ENCODE results near the gene BLVRB.
A peak's percentile ranks its signal among the peaks of the same experiment; 100 is the strongest.

The BLVRB gene

DNA sequence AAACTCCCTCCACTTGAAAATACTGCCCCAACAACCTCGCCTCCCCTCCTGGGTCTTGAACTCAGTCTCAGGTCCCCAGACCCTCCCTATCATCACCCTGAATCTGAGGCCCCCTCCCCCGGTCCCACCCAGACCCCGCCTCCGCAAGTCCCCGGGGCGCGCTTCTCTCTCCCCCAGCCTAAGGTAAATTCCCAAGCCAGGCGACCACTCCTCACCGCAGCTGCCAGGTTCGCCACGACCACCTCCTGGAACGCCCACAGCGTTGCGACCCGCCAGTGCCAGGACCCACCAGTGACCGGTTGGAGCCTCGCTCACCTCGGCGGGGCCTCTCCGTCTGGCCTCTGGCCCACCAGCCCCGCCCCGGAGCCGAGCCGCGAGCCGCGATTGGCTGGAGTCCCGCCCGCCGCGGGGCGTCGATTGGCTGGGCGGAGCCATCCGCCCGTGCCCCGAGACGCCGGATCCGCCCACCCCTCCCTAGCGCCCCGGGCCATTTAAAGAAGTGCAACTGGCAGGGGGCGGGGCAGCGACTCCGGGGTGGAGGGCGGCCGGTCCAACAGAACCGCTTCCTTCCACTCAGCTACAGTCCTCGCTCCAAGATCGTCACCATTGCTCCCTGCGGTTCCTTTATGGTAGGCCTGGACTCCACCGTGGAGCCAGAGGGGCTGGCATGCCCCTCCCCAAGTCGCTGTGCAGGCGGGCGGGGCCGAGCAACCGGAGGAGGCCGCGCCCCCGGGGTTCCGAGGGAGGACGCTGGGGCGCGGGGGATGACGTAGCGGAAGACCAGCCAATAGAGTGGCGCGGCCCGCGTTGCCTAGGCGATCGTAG is 21.3 kb downstream of the BLVRB start, which contains the start of gene SERTAD3:
TSS of gene SERTAD3 (minus strand) at position 336 of the 825 bp plus-strand sequence. CDS start 2,255 bp downstream, outside the sequence.
- DNase-seq (ENCODE audit: low read depth, low spot score): peak; percentile 97
- in situ Hi-C loops (cut with HindIII; ENCODE audit: low sequenced_read_pairs): no loop called here
- TF ChIP-seq, protein P1, sequence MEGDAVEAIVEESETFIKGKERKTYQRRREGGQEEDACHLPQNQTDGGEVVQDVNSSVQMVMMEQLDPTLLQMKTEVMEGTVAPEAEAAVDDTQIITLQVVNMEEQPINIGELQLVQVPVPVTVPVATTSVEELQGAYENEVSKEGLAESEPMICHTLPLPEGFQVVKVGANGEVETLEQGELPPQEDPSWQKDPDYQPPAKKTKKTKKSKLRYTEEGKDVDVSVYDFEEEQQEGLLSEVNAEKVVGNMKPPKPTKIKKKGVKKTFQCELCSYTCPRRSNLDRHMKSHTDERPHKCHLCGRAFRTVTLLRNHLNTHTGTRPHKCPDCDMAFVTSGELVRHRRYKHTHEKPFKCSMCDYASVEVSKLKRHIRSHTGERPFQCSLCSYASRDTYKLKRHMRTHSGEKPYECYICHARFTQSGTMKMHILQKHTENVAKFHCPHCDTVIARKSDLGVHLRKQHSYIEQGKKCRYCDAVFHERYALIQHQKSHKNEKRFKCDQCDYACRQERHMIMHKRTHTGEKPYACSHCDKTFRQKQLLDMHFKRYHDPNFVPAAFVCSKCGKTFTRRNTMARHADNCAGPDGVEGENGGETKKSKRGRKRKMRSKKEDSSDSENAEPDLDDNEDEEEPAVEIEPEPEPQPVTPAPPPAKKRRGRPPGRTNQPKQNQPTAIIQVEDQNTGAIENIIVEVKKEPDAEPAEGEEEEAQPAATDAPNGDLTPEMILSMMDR (IDR thresholded peaks at IDR 0.05; ENCODE audit: low read depth, low read length): no peak
- peak within 1 kb of the TSS; percentile 100 for H3K4me3 ChIP-seq (ENCODE audit: low read depth, low read length)

DNA sequence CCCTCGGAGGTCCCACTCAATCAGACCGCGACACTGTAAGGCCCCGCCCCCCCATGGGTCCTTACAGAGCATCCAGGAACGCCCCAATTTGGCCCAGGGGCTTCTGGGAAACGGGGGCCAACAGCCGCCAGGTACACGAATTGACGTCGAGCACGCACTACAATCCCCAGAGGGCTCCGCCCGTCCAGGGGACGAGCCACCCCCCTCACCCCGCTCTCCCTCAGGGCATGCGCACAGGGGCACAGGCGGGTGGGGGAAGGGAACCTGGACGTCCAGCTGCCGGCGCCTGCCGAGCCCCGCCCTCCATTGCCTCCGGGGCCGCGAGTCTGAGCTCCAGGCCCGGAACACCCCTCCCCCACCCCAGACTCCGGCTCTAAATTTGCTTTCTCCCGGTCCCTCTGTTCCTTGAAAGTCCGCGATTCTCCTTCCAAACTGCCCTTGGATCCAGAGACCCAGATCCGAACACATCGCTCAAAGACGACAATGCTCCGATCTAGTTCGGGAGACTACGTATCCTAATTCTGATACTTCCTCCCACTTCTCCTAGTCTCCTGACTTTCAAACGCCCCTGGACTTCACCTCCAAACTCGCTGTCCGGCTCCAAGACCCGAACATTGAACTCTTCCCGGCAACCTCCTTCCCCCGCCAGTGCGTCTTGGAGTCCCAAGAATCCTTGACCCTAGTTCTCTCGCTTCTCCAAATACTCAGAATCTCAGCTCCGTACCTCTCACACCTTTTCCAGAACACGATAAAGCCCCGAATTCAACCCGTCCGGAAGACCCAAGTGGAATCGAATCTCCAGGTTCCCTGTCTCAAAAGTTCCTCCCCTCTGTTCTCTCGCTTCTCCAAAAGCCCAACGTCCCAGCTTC is 22.2 kb downstream of the BLVRB start:
- in situ Hi-C loops (cut with HindIII; ENCODE audit: low sequenced_read_pairs): no loop called here
- peak overlapping the region; percentile 100 for H3K4me3 ChIP-seq (ENCODE audit: low read depth, low read length)
- TF ChIP-seq, protein P1 (IDR thresholded peaks at IDR 0.05; ENCODE audit: low read depth, low read length): no peak
- peak; percentile 100 for DNase-seq (ENCODE audit: low read depth, low spot score)

DNA sequence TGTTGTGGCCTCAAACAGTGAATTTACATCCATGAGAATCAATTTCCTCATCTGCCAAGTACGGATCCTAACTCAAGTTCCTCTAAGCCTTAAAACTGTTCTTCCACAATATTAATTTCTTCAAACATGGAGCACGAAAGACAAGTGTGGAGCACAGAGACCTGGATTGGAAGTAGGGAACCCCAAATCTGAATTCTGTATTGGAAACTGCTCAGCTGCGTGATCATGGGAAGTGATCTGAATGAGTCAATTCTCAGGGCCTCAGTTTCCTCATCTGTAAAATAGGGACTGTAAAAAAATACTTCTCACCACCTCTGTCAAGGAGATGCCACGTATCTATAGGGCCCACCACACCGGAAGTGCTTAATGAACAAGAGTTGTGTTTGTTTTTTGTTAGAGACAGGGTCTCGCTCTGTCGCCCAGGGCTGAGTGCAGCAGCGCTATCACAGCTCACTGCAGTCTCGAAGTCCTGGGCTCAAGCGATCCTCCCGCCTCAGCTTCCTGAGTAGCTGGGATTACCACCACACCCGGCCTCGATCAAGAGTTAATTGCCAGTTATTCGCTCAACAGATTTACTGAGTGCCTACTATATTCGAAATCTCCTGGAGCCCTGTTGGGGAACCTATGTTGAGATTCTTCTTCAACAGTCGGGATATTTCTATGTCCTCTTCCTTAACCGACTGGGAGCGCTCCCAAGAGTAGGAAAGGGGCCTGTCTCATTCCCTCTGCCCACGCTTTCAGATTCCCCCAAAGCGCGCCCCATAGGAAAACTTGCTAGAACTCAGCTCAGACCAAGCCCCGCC is 23.0 kb downstream of the BLVRB start:
- no peak for DNase-seq (ENCODE audit: low read depth, low spot score)
- peak overlapping the region; percentile 100 for H3K4me3 ChIP-seq (ENCODE audit: low read depth, low read length)
- TF ChIP-seq, protein P1 (IDR thresholded peaks at IDR 0.05; ENCODE audit: low read depth, low read length): no peak
- in situ Hi-C loops (cut with HindIII; ENCODE audit: low sequenced_read_pairs): no loop called here

DNA sequence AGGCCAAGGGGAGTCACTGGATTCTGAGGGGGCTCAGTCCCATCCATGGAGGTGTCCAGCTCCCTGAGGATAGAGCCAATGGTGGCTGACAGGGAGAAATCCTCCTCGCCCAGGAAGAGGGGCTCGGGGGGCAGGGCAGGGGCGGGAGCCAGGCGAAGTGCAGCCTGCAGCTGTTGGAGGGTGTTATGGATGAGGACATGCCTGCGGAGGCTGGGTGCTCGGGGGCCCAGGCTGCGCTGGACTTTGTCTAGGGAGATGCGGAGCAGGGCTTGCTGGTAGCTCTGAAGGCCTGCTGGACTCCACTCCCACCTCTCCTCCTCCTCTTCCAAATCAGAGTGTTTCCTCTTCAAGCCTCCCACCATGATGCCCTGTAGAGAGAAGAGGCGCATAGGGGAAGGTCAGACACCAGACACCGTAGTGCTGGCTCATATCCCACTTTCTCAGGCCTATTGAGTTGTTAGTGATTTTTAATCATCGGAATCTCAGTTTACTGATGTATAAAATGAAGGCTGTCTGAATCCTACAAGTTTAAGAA is 23.8 kb downstream of the BLVRB start:
- in situ Hi-C loops (cut with HindIII; ENCODE audit: low sequenced_read_pairs): no loop called here
- no peak for DNase-seq (ENCODE audit: low read depth, low spot score)
- no peak overlapping the region for H3K4me3 ChIP-seq (ENCODE audit: low read depth, low read length)
- TF ChIP-seq, protein P1 (IDR thresholded peaks at IDR 0.05; ENCODE audit: low read depth, low read length): no peak

DNA sequence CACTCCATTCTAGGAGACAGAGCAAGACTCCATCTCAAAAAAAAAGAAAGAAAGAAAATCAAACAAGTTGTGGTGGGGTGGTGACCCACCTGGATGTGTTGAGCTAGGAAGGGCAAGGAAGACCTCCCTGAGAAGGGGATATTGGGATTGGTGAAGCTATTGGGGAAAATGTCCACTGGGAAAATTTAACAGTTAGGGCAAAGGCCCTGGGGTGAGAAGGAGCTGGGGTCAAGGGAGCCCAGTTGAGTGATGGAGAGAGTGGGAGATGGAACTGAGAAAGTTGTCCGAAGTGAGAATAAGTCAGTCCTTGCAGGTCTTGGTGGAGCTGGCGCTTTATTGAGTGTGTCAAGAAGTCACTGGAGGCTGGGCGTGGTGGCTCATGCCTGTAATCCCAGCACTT is 27.3 kb downstream of the BLVRB start:
- TF ChIP-seq, protein P1 (IDR thresholded peaks at IDR 0.05; ENCODE audit: low read depth, low read length): no peak
- no peak overlapping the region for H3K4me3 ChIP-seq (ENCODE audit: low read depth, low read length)
- no peak for DNase-seq (ENCODE audit: low read depth, low spot score)
- in situ Hi-C loops (cut with HindIII; ENCODE audit: low sequenced_read_pairs): no loop called here

Measured in astrocyte of the spinal cord (primary cell).